Hepatocyte (in vitro differentiated cells): ENCODE results near the gene TRIM6.

Experiments
- EZH2 ChIP-seq: fragments of 200-600 bp; sonication (generic); IDR thresholded peaks from 2 replicates; pipeline ENCODE4 v1.6.1; 2016; ENCODE audit warnings: antibody characterized with exemption, mild to moderate bottlenecking, borderline replicate concordance
- TF ChIP-seq, protein P1 (sequence below): fragments of 200-600 bp; sonication (generic); IDR thresholded peaks from 2 replicates; pipeline ENCODE4 v1.5.1; 2016; ENCODE audit warnings: antibody characterized with exemption, mild to moderate bottlenecking; ENCODE audit not compliant: poor library complexity

DNA sequence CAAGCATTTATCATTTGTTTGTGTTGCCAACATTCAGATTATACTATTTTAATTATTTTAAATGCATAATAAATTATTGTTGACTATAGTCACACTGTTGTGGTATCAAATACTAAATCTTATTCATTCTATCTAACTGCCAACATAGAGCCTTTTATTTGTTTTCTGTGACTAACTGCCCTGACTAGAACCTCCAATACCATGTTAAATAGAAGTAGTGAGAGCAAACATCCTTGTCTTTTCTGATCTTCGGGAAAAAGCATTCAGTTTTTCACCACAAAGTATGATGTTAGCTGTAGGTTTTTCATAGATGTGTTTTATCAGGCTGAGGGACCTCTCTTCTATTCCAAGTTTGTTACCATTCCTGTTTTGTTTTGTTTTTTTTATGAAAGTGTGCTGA lies 43.5 kb downstream of the TRIM6 start:
- TF ChIP-seq, protein P1, sequence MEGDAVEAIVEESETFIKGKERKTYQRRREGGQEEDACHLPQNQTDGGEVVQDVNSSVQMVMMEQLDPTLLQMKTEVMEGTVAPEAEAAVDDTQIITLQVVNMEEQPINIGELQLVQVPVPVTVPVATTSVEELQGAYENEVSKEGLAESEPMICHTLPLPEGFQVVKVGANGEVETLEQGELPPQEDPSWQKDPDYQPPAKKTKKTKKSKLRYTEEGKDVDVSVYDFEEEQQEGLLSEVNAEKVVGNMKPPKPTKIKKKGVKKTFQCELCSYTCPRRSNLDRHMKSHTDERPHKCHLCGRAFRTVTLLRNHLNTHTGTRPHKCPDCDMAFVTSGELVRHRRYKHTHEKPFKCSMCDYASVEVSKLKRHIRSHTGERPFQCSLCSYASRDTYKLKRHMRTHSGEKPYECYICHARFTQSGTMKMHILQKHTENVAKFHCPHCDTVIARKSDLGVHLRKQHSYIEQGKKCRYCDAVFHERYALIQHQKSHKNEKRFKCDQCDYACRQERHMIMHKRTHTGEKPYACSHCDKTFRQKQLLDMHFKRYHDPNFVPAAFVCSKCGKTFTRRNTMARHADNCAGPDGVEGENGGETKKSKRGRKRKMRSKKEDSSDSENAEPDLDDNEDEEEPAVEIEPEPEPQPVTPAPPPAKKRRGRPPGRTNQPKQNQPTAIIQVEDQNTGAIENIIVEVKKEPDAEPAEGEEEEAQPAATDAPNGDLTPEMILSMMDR, result no peak
- TF ChIP-seq EZH2, result no peak
